ENCODE data around the gene RGSL1.

GRCh38 chr1:182596934-182597333, 147.0 kb downstream of the RGSL1 start:
- TF ChIP-seq EZH2phosphoT487 (IDR thresholded peaks at IDR 0.05; ENCODE audit: insufficient read depth, low read depth) (no peak), EZH2 (IDR thresholded peaks at IDR 0.05; ENCODE audit: insufficient read depth, poor library complexity, severe bottlenecking) (no peak)

Data from GM23248 (cell line).